ENCODE data around the gene PCDH1. TPM values are rescaled to one million over a fixed set of nuclear protein-coding genes. Genes with fewer than 3 reads are reported as not detected.

Gene PCDH1
- total and polyA plus RNA-seq, 10 donors = 0.30 to 11.4 (median 5.3) TPM

- Histone ChIP-seq H3K9me3 (no peaks in the 10 kb centered on the region), H3K4me1 (peaks cover 0 to 21% (median 4%) of the 10 kb centered on the region in 6 donors), H3K27me3 (replicated peaks in 1 of 7) (peaks cover 0 to 78% (median 11%) of the 10 kb centered on the region in 7 donors), H3K4me3 (no peak overlapping the region), H3K36me3 (no peaks in the 10 kb centered on the region), H3K27ac (no peak overlapping the region)
- TF ChIP-seq POLR2AphosphoS5 (IDR thresholded peaks at IDR 0.05) (no peak), POLR2A (IDR thresholded peaks at IDR 0.05) (no peak), CTCF (IDR thresholded peaks at IDR 0.05 in 8 of 11, conservative IDR thresholded peaks at IDR 0.05 in 3 of 11) (no peak)
- peak; percentile 57 for DNase-seq
- 65 to 86% (median 75%) methylated on average over 3 of the region's 3 CpGs for WGBS, 5 donors
- intact Hi-C loops (cut with DNase I; ENCODE audit: low total_unique reads) = no loop called here
These were observed 67.5 kb downstream of the PCDH1 start for GRCh38 chr5:141810702-141811101.

DNA sequence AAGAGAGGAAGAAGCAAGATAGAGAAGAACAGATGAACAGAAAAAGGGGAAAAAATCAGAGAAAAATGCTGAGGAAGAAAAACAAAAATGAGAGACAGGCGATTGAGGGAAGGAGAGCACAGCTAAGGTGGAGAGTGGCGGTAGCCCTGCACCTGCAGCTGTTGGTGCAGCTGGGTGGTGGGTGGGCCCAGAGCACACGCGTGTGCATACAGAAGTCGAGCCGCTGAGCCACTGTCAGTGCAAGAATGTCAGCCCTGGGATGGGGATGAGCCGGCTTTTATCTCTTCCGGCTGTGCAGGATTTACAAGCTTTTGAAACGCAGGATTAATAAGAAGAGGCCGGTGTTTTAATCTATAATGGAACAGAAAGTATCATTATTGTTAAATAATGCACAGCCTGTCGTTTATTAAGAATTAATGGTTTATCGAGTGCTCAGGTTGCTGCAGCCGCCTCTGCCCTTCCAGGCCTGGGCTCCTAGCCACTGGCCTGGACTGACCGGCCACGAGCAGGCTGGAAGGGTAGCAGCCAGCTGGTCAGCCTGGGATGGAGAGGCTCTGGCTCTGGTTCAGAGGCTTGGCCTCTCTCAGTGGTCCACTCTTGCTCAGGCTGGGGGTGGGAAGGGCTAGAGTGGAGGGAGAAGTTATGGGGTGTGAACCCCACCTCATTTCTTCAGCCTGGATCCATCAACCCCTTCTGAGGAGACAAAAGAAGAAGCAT lies 68.7 kb downstream of the PCDH1 start:
- intact Hi-C loops (cut with DNase I; ENCODE audit: low total_unique reads) = no loop called here
- H3K27me3 ChIP-seq (replicated peaks in 1 of 7) = peaks cover 0 to 87% (median 11%) of the 10 kb centered on the region in 7 donors
- WGBS, 5 donors = 76 to 82% (median 81%) methylated on average over 15 of the region's 15 CpGs

GRCh38 chr5:141808857-141809256 lies 69.4 kb downstream of the PCDH1 start:
- no peak for DNase-seq

More for the DNA sequence above, 68.7 kb downstream of the PCDH1 start:
- H3K27ac ChIP-seq = no peak overlapping the region
- no peaks in the 10 kb centered on the region for H3K9me3 ChIP-seq
- TF ChIP-seq POLR2A (IDR thresholded peaks at IDR 0.05) (no peak), CTCF (IDR thresholded peaks at IDR 0.05 in 8 of 11, conservative IDR thresholded peaks at IDR 0.05 in 3 of 11) (no peak), POLR2AphosphoS5 (IDR thresholded peaks at IDR 0.05) (no peak)
- DNase-seq = peak; percentile 51
- no peak overlapping the region for H3K4me3 ChIP-seq
- H3K4me1 ChIP-seq = peaks cover 0 to 32% (median 8%) of the 10 kb centered on the region in 6 donors
- no peaks in the 10 kb centered on the region for H3K36me3 ChIP-seq

More at GRCh38 chr5:141808857-141809256, 69.4 kb downstream of the PCDH1 start:
- intact Hi-C loops (cut with DNase I; ENCODE audit: low total_unique reads) = no loop called here
- no peak for TF ChIP-seq POLR2AphosphoS5 (IDR thresholded peaks at IDR 0.05)
- no peak for TF ChIP-seq CTCF (IDR thresholded peaks at IDR 0.05 in 8 of 11, conservative IDR thresholded peaks at IDR 0.05 in 3 of 11)
- TF ChIP-seq POLR2A (IDR thresholded peaks at IDR 0.05) = no peak
- Histone ChIP-seq H3K27ac (no peak overlapping the region), H3K36me3 (no peaks in the 10 kb centered on the region), H3K4me3 (no peak overlapping the region), H3K27me3 (replicated peaks in 1 of 7) (peaks cover 0 to 87% (median 11%) of the 10 kb centered on the region in 7 donors), H3K4me1 (peaks cover 0 to 33% (median 8%) of the 10 kb centered on the region in 6 donors), H3K9me3 (no peaks in the 10 kb centered on the region)
- 75 to 84% (median 79%) methylated on average over 2 of the region's 2 CpGs for WGBS, 5 donors
